Keratinocyte (primary cell): ENCODE data around the gene PRKAR1B. TPM values are rescaled to one million over a fixed set of nuclear protein-coding genes. Genes with fewer than 3 reads are reported as not detected.

Source experiments
- DNase-seq: peaks from one replicate; pipeline ENCODE4 v3.0.0-alpha.2; 2011; ENCODE audit warnings: low read depth, missing footprints, low spot score
- FAIRE-seq: peaks from 2 replicates; lab custom pipeline; 2011; peaks lifted over from hg19 to GRCh38; lab: Jason Lieb, UNC
- H2AFZ ChIP-seq: 2 replicates; pipeline ENCODE4 v1.6.0; 2012; ENCODE audit warnings: low read length, control low read depth, inconsistent platforms; ENCODE audit not compliant: control insufficient read depth
- H3K27ac ChIP-seq: 2 replicates; pipeline ENCODE4 v1.5.1; 2011; ENCODE audit warnings: low read length; ENCODE audit not compliant: control insufficient read depth, insufficient read depth
- H3K27me3 ChIP-seq: 3 replicates; pipeline ENCODE4 v1.6.0; 2011; ENCODE audit warnings: low read length; ENCODE audit not compliant: control insufficient read depth, insufficient read depth; ENCODE audit errors: extremely low read depth
- H3K36me3 ChIP-seq, 2 experiments: 2 replicates in 1 of 2; 3 replicates in 1 of 2; pipeline ENCODE4 v1.5.1; 2011; ENCODE audit warnings: low read length in 2 of 2, mild to moderate bottlenecking in 1 of 2; ENCODE audit not compliant: control insufficient read depth in 2 of 2, insufficient read depth in 2 of 2; ENCODE audit errors: extremely low read depth in 1 of 2
- H3K4me1 ChIP-seq: 3 replicates; pipeline ENCODE4 v1.5.1; 2011; ENCODE audit warnings: low read length; ENCODE audit not compliant: control insufficient read depth, insufficient read depth; ENCODE audit errors: extremely low read depth
- H3K4me2 ChIP-seq: 3 replicates; pipeline ENCODE4 v1.6.0; 2011; ENCODE audit warnings: low read depth, low read length; ENCODE audit not compliant: control insufficient read depth, insufficient read depth; ENCODE audit errors: extremely low read depth
- H3K4me3 ChIP-seq, 3 experiments: fragments of 200-600 bp in 1 of 3; sonication (generic) in 1 of 3; 2 replicates in 2 of 3; 3 replicates in 1 of 3; pipeline ENCODE4 v1.5.1; 2011 to 2016; ENCODE audit warnings: low read length in 3 of 3, mild to moderate bottlenecking in 3 of 3, control low read depth in 2 of 3, inconsistent platforms in 1 of 3, low read depth in 1 of 3, mixed read lengths in 1 of 3, mixed run types in 1 of 3, moderate library complexity in 1 of 3; ENCODE audit not compliant: control insufficient read depth in 2 of 3, insufficient read depth in 2 of 3; ENCODE audit errors: extremely low read depth in 1 of 3
- H3K79me2 ChIP-seq: 2 replicates; pipeline ENCODE4 v1.6.0; 2012; ENCODE audit warnings: low read length; ENCODE audit not compliant: control insufficient read depth, insufficient read depth
- H3K9ac ChIP-seq: 3 replicates; pipeline ENCODE4 v1.6.0; 2011; ENCODE audit warnings: low read length; ENCODE audit not compliant: control insufficient read depth, insufficient read depth; ENCODE audit errors: extremely low read depth
- H3K9me1 ChIP-seq: 3 replicates; pipeline ENCODE4 v1.6.0; 2011; ENCODE audit warnings: low read length; ENCODE audit not compliant: control insufficient read depth, insufficient read depth; ENCODE audit errors: extremely low read depth
- H3K9me3 ChIP-seq: 2 replicates; pipeline ENCODE4 v1.5.1; 2012; ENCODE audit warnings: low read depth, low read length; ENCODE audit not compliant: control insufficient read depth
- H4K20me1 ChIP-seq: 3 replicates; pipeline ENCODE4 v1.6.0; 2011; ENCODE audit warnings: low read length; ENCODE audit not compliant: control insufficient read depth, insufficient read depth; ENCODE audit errors: extremely low read depth
- EZH2 ChIP-seq: IDR thresholded peaks from one replicate; pipeline ENCODE4 v1.6.1; 2012; ENCODE audit warnings: inconsistent platforms, mild to moderate bottlenecking, low read length, moderate library complexity
- dilution Hi-C: fragments of 300-500 bp; cut with MboI; formaldehyde crosslinking; loops from one replicate; pipeline ENCODE4 v1.7.0; 2020; ENCODE audit warnings: low sequenced_read_pairs; ENCODE audit not compliant: extremely low pct_ligation_motif_present
- polyA plus RNA-seq, 5 experiments: library from polyadenylated mRNA; depleted of rRNA in 3 of 5; stranded (reverse) in 3 of 5; stranded (forward) in 1 of 5; unstranded in 1 of 5; fragments of >200 nt; gene quantifications; 1 replicate in 1 of 5; 2 replicates in 3 of 5; 3 replicates in 1 of 5; pipeline versions ENCODE4 v1.2.1 to v1.2.3, GENCODE V29; 2011 to 2012; ENCODE audit warnings: missing spikeins in 2 of 5, low read depth in 1 of 5, low replicate concordance in 1 of 5
- TF ChIP-seq, protein P1 (sequence below), 3 experiments: IDR thresholded peaks in 1 of 3; conservative IDR thresholded peaks in 1 of 3; optimal IDR thresholded peaks in 1 of 3; 2 replicates in 2 of 3; 3 replicates in 1 of 3; pipeline versions ENCODE3 to v1.5.1; 2011; ENCODE audit warnings: low read length in 3 of 3, mild to moderate bottlenecking in 3 of 3, moderate library complexity in 2 of 3, control low read depth in 1 of 3, inconsistent platforms in 1 of 3; ENCODE audit not compliant: insufficient read depth in 2 of 3; ENCODE audit errors: extremely low read depth in 1 of 3

PRKAR1B gene
- polyA plus RNA-seq, 1 donor (not counting 4 experiments of a cell fraction or from before 2014, with no cell fraction given), result 10.8 TPM

GRCh38 chr7:699476-700170 is 27.5 kb downstream of the PRKAR1B start:
- H2AFZ ChIP-seq, result peak overlapping the region; percentile 76
- H3K9me3 ChIP-seq, result peaks cover 1% of the 10 kb centered on the region
- dilution Hi-C loops, result no loop called here
- FAIRE-seq, result no peak
- H3K4me1 ChIP-seq, result peaks cover 13% of the 10 kb centered on the region
- H3K9ac ChIP-seq, result no peak overlapping the region
- no peaks in the 10 kb centered on the region for H3K79me2 ChIP-seq
- DNase-seq, result no peak
- H4K20me1 ChIP-seq, result no peaks in the 10 kb centered on the region
- TF ChIP-seq, protein P1, sequence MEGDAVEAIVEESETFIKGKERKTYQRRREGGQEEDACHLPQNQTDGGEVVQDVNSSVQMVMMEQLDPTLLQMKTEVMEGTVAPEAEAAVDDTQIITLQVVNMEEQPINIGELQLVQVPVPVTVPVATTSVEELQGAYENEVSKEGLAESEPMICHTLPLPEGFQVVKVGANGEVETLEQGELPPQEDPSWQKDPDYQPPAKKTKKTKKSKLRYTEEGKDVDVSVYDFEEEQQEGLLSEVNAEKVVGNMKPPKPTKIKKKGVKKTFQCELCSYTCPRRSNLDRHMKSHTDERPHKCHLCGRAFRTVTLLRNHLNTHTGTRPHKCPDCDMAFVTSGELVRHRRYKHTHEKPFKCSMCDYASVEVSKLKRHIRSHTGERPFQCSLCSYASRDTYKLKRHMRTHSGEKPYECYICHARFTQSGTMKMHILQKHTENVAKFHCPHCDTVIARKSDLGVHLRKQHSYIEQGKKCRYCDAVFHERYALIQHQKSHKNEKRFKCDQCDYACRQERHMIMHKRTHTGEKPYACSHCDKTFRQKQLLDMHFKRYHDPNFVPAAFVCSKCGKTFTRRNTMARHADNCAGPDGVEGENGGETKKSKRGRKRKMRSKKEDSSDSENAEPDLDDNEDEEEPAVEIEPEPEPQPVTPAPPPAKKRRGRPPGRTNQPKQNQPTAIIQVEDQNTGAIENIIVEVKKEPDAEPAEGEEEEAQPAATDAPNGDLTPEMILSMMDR (optimal IDR thresholded peaks at IDR 0.05 in 1 of 3, IDR thresholded peaks at IDR 0.05 in 1 of 3, conservative IDR thresholded peaks at IDR 0.05 in 1 of 3; ENCODE audit: extremely low read depth in 1 of 3, insufficient read depth in 2 of 3, low read length in 3 of 3), result no peak
- TF ChIP-seq EZH2, result no peak
- H3K4me3 ChIP-seq, result peak overlapping the region in 1 of 3 experiments; percentile 25
- H3K9me1 ChIP-seq, result no peaks in the 10 kb centered on the region
- peak overlapping the region; percentile 68 for H3K4me2 ChIP-seq
- peaks cover 0 to 2% of the 10 kb centered on the region in 2 experiments for H3K36me3 ChIP-seq
- no peak overlapping the region for H3K27ac ChIP-seq
- H3K27me3 ChIP-seq, result no peaks in the 10 kb centered on the region

DNA sequence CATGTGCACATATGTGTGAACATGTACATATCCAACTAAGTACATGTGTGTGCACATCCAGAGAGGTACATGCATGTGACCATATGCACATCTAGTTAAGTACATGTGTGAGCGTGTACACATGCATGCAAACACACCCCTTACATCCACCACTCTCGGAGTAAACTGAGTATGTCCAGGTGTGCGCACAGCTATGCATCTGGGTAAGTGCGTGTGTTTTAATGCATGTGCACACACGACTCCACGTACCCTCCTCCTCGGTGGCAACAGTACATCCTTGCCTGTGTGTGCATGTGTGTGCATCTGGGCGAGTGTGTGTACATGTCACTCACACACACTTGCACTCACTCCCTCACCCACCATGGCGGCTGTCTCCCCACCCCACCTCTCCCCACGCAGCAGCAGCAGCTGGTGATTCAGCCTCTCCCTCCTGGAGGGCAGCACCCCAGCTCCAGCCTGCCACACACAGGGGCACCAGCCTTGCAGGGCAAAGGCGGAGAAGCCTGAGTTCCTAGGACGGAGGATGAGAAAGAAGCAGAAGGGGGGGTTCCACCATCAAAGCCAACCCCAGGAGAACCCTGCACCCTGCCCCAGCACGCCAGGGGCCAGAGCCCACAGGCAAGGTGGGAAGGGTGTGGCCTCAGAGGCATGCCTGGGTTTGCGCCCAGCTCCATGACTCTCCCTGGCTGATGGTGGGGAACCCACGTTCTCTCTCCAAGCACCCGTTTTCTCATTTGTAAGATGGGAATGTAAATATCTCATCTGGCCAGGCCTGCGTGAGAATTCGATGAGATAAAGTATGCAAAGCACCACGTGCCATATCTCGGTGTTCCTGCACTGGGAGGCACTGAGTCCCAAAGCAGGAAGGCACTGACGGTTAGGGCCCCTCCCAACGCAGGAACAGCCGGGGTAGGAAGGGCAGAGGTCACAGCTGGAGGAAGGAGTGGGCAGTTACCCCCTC is 28.3 kb downstream of the PRKAR1B start:
- dilution Hi-C loops, result no loop called here
- peaks cover 13% of the 10 kb centered on the region for H3K4me1 ChIP-seq
- peak overlapping the region; percentile 68 for H3K4me2 ChIP-seq
- peaks cover 1% of the 10 kb centered on the region for H3K9me3 ChIP-seq
- no peak overlapping the region for H3K27ac ChIP-seq
- H4K20me1 ChIP-seq, result no peaks in the 10 kb centered on the region
- peaks cover 0 to 2% of the 10 kb centered on the region in 2 experiments for H3K36me3 ChIP-seq
- no peaks in the 10 kb centered on the region for H3K79me2 ChIP-seq
- peak overlapping the region; percentile 76 for H2AFZ ChIP-seq
- no peaks in the 10 kb centered on the region for H3K27me3 ChIP-seq
- peak; percentile 44 for FAIRE-seq
- H3K4me3 ChIP-seq, result peak overlapping the region in 1 of 3 experiments; percentile 25
- DNase-seq, result no peak
- TF ChIP-seq, protein P1 (optimal IDR thresholded peaks at IDR 0.05 in 1 of 3, IDR thresholded peaks at IDR 0.05 in 1 of 3, conservative IDR thresholded peaks at IDR 0.05 in 1 of 3; ENCODE audit: extremely low read depth in 1 of 3, insufficient read depth in 2 of 3, low read length in 3 of 3), result no peak
- TF ChIP-seq EZH2, result no peak
- H3K9ac ChIP-seq, result no peak overlapping the region
- H3K9me1 ChIP-seq, result no peaks in the 10 kb centered on the region
